CD4-positive, alpha-beta T cell treated with Interleukin-17A for 4 hours (primary cell): Measurements from ENCODE around the gene ADSS1.
"Not testable (repeated sequence)": the region's sequence is repeated elsewhere in the genome, so short reads cannot be mapped to it uniquely, and the experiment has no call there.

ENCODE experiments used
- DNase-seq: peaks from one replicate; pipeline ENCODE4 v3.0.0-alpha.2; 2020; ENCODE audit warnings: mixed read lengths

The ADSS1 gene

GRCh38 chr14:104734991-104735779 is 11.2 kb downstream of the ADSS1 start:
- DNase-seq, result no peak

DNA sequence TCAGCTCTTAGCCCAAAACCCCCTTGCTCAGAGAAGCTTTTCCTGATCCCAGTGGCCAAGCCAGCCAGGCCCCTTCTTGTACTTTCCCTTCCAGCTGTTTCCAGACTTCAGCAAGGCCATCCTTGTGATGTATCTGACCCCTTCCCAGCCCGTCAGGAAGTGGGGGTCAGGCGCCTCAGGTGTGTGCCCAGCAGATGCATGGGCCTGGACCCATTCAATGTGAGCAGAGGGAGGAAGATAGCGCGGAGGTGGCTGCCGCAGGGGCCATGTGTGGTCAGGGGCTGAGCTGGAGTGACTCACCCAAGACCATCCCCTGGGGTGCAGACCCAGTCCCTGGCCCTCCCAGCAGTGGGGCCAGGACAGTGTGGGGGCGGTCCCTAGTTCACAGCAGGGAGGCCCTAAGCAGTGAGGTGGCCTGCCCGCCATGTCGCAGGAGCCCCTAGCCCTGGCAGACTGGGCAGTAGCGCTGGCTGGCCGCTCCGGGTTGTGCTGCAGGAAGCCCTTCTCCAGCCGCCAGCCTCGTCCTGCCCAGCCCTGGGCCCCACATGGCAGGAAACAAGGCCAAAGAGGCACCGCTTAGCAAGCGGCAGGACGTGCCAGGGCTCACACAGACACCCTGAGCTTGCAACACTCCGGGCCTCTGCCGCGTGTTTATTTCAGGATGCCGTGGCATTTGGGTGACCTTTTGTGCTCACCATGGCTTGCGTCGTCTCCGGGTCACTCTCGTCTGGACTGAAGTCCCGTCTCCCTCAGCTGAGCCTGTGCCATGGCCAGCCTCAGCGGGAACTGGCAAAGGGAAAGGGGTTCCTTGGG is 12.0 kb downstream of the ADSS1 start:
- DNase-seq, result no peak

DNA sequence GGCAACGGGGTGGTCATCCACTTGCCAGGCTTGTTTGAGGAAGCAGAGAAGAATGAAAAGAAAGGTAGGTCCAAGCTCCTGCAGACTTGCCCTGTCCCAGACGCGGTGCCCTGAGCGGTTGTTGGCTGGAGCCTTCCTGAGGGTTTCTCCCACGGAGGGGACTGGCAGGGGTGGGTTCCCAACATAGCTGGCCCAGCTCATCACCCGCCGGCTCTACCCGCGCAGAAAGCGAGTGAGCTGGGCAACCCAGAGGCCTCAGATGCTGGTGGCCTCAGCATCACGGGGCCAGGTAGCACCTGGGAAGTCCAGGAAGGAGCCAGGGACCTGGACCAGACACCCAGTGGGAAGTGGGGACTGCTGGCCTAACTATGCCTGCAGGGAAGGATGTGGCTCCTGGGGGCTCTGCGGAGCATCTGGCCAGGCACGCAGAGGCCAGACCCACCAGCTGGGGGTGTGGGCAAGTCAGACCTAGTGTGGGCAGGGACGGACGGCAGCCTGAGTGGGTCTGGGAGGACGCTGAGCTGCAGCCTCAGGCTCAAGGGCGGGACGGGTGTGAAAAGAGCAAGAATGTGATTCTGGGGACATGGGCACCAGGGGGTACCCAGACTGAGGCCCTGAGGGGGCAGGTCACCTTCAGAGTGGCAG is 14.5 kb downstream of the ADSS1 start:
- no peak for DNase-seq

- DNase-seq, result no peak
Observed at GRCh38 chr14:104739026-104739425, 15.0 kb downstream of the ADSS1 start.

GRCh38 chr14:104739546-104740516 is 15.8 kb downstream of the ADSS1 start:
- no peak for DNase-seq

- DNase-seq, result no peak
Observed at GRCh38 chr14:104741108-104741802, 17.2 kb downstream of the ADSS1 start.

DNA sequence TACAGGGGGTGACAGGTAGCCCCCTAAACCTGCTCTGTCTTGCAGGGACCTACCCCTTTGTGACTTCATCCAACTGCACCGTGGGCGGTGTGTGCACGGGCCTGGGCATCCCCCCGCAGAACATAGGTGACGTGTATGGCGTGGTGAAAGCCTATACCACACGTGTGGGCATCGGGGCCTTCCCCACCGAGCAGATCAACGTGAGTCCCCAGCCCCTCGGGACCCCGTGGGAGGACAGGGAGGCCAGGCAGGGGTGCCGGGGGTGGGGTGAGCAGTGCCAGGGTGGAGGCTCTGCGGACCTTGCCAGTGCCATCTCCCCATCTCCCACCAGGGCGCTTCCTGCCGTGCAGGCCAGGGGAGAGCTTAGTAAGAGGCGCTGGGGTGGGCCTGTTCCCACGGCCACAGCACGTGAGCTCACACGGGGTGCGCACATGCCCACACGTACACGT is 17.8 kb downstream of the ADSS1 start:
- DNase-seq, result no peak

- no peak for DNase-seq
Observed at GRCh38 chr14:104742586-104743455, 18.8 kb downstream of the ADSS1 start.

DNA sequence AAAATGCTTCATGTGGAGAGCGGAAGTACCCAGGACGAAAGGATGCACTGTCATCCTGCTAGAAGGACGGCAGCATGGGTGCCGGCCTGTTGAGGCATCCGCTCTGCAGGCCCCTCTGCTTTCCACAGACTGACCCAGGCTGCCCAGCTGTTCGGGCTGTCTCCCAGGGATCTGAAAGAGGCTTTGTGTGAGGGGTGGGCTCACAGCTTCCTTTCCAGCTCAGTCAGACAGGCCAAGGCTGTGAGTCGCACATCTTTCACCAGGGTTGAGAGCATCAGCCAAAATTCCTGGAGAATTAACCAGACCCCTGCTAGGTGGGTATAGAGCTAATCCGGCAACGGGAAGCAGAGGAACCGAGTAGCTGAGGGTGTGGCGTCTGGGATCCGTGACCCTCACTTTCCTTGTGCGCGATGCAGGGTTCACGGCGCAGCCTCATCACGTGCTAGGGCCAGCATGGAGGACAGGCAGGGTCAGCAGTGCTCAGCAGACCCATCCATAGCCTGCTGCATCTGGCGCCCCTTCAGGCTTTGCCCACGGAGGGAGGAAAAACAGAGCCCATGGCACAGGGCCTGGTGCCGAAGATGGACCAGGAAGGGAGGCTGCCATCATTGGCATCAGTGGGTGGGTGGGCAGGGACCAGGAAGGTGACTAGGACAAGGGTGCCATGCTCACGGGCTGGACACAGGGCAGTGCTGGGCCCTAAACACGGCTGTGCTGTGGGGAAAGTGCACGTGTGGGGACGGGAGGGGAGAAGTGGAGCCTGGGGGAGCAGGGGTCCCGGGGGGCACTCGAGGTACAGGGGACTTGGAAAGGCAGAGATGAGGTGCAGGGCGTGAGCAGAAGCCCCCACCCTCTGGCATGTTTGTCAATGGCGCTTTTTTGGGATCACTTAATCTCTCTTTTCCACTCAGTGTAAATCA is 19.7 kb downstream of the ADSS1 start:
- no peak for DNase-seq

DNA sequence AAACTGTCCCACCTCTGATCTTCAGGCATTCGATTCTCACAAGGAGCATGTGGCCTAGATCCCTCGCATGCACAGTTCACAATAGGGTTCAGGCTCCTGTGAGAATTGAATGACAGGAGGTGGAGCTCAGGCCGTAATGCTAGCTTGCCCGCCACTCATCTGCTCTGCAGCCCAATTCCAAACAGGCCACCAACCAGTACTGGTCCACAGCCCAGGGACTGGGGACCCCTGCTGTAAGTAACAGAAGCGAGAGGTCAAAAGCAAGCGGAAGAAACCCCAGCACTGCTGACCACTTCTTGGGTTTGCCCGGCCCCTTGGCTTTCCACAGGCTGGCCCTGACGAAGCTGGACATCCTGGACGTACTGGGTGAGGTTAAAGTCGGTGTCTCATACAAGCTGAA is 20.5 kb downstream of the ADSS1 start:
- DNase-seq, result no peak

GRCh38 chr14:104745431-104745830 is 21.4 kb downstream of the ADSS1 start:
- no peak for DNase-seq

GRCh38 chr14:104746071-104746545 is 22.1 kb downstream of the ADSS1 start:
- DNase-seq, result no peak

DNA sequence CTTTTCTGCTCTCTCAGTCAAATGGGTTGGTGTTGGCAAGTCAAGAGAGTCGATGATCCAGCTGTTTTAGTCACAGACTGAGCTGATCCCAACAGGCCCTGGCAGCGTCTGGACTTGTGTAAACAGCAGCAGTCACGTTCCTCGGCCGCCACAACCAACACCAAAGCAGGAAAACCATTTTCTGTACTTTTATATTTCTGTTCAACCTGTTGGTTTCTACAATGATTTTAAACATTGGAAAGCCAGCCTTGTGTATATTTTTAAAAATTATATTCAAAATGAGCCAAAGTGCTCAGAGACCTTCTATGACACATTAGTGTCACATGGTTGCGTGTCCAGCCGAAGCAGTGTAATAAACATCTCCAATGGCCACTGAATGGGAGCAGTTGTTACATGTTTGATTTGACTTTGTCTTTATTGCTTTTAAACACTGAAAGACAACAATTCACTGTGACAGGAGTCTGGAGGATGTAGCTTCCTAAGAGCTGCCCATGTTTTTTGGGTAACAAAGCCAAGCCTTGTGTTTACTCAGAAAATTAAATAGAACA is 23.0 kb downstream of the ADSS1 start:
- DNase-seq, result no peak

- DNase-seq, result no peak
Observed at GRCh38 chr14:104747876-104748275, 23.8 kb downstream of the ADSS1 start.

DNA sequence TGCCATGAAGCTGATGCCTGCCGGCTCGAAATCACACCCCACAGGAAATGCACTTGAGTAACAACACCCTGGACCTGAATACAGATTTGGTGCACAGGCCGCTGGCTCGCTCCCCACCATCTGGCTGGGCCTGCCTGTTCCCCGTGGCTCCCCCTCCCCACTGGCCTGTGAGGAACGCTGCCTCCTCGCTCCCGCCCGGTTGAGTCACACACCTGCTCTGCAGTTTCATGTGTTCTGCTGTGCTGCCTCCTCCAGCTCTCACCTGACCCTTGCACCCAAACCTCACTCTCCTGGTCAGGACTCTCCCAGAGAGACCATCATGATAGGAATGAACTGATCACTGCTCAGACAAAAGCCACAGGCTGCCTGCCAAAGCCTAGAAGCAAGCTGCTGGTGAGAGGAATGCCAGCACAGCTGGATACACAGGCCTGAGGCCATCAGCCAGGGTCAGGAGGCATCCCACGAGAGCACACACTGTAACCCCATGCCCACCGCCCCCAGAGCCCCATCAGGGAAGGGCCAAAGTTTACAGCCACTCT is 25.2 kb downstream of the ADSS1 start:
- no peak for DNase-seq

GRCh38 chr14:104750056-104750752 is 26.2 kb downstream of the ADSS1 start:
- DNase-seq, result no peak

GRCh38 chr14:104750753-104751057 is 26.7 kb downstream of the ADSS1 start:
- not testable (repeated sequence) for DNase-seq
